ENCODE measurements around the gene BCAM.
"Not testable (repeated sequence)": the region's sequence is repeated elsewhere in the genome, so short reads cannot be mapped to it uniquely, and the experiment has no call there.

Gene BCAM

GRCh38 chr19:44808463-44809371 lies at the start of gene BCAM:
Gene BCAM (plus strand): TSS chr19:44809103. CDS start chr19:44809125, 22 bp downstream.
- DNase-seq (ENCODE audit: low read depth), result no peak

GRCh38 chr19:44762038-44762437 lies 46.9 kb upstream of the BCAM start:
- DNase-seq (ENCODE audit: low read depth), result no peak

GRCh38 chr19:44765033-44765948 lies 43.6 kb upstream of the BCAM start:
- DNase-seq (ENCODE audit: low read depth), result no peak

- DNase-seq (ENCODE audit: low read depth), result no peak
These were observed 43.0 kb upstream of the BCAM start for GRCh38 chr19:44765949-44766335.

- DNase-seq (ENCODE audit: low read depth), result no peak
These were observed 41.4 kb upstream of the BCAM start for GRCh38 chr19:44767295-44768180.

- DNase-seq (ENCODE audit: low read depth), result peak; percentile 94
These were observed 38.2 kb upstream of the BCAM start for GRCh38 chr19:44770550-44771257.

- DNase-seq (ENCODE audit: low read depth), result not testable (repeated sequence)
These were observed 36.8 kb upstream of the BCAM start for GRCh38 chr19:44772144-44772543.

GRCh38 chr19:44772959-44773358 lies 35.9 kb upstream of the BCAM start:
- no peak for DNase-seq (ENCODE audit: low read depth)

- no peak for DNase-seq (ENCODE audit: low read depth)
These were observed 33.1 kb upstream of the BCAM start for GRCh38 chr19:44775676-44776240.

- DNase-seq (ENCODE audit: low read depth), result no peak
These were observed 32.4 kb upstream of the BCAM start for GRCh38 chr19:44776402-44777096.

- no peak for DNase-seq (ENCODE audit: low read depth)
These were observed 31.1 kb upstream of the BCAM start, which contains the start of gene CBLC for GRCh38 chr19:44777715-44778347. Gene CBLC (plus strand): TSS chr19:44777890. CDS start chr19:44777932, 42 bp downstream.

- DNase-seq (ENCODE audit: low read depth), result no peak
These were observed 29.8 kb upstream of the BCAM start for GRCh38 chr19:44779150-44779549.

- not testable (repeated sequence) for DNase-seq (ENCODE audit: low read depth)
These were observed 27.2 kb upstream of the BCAM start for GRCh38 chr19:44781694-44782093.

- no peak for DNase-seq (ENCODE audit: low read depth)
These were observed 26.2 kb upstream of the BCAM start for GRCh38 chr19:44782729-44783128.

- DNase-seq (ENCODE audit: low read depth), result no peak
These were observed 25.4 kb upstream of the BCAM start for GRCh38 chr19:44783545-44783944.

GRCh38 chr19:44785271-44785670 lies 23.6 kb upstream of the BCAM start:
- no peak for DNase-seq (ENCODE audit: low read depth)

- DNase-seq (ENCODE audit: low read depth), result no peak
These were observed 22.9 kb upstream of the BCAM start for GRCh38 chr19:44785993-44786392.

- DNase-seq (ENCODE audit: low read depth), result no peak
These were observed 19.9 kb upstream of the BCAM start for GRCh38 chr19:44788971-44789370.

GRCh38 chr19:44789943-44790483 lies 18.9 kb upstream of the BCAM start:
- no peak for DNase-seq (ENCODE audit: low read depth)

Data from T-helper 22 cell (primary cell).